Measurements from ENCODE around the gene TEX13A.
"Not testable (repeated sequence)": the region's sequence is repeated elsewhere in the genome, so short reads cannot be mapped to it uniquely, and the experiment has no call there.

The TEX13A gene

GRCh38 chrX:105260291-105261043, 40.0 kb upstream of the TEX13A start:
- no peak for TF ChIP-seq CTCF (IDR thresholded peaks at IDR 0.05; ENCODE audit: insufficient read depth, missing control alignments)
- DNase-seq (ENCODE audit: insufficient read length, low spot score) (no peak), FAIRE-seq (no peak)

- no peak for DNase-seq (ENCODE audit: insufficient read length, low spot score)
- FAIRE-seq: no peak
- TF ChIP-seq CTCF (IDR thresholded peaks at IDR 0.05; ENCODE audit: insufficient read depth, missing control alignments): no peak
These were observed 20.6 kb upstream of the TEX13A start for GRCh38 chrX:105241056-105241455.

- FAIRE-seq: not testable (repeated sequence)
These were observed 16.9 kb upstream of the TEX13A start for GRCh38 chrX:105237407-105237806.

GRCh38 chrX:105229146-105229545, 8.7 kb upstream of the TEX13A start:
- FAIRE-seq (no peak), DNase-seq (ENCODE audit: insufficient read length, low spot score) (no peak)
- TF ChIP-seq CTCF (IDR thresholded peaks at IDR 0.05; ENCODE audit: insufficient read depth, missing control alignments): no peak

More at GRCh38 chrX:105237407-105237806, 16.9 kb upstream of the TEX13A start:
- not testable (repeated sequence) for DNase-seq (ENCODE audit: insufficient read length, low spot score)

DNA sequence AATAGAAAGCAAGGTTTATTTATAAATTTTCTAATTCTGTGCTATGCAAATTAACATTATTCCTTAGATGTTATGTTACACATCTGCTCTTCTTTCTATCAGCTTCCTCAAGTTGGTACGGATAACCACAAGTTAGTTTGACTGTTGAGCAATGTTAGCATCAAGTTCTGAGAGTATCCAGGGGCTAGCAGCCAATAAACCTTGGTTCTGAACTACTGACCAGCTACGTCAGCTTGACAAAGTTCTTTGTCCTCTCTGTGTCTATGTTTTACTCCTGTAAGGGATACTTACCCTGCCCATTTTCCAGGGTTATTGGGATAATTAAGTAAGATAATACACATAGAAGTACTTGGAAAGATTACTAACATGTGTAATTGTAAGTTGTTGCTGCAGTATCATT, 8.1 kb upstream of the TEX13A start:
- FAIRE-seq: no peak

DNA sequence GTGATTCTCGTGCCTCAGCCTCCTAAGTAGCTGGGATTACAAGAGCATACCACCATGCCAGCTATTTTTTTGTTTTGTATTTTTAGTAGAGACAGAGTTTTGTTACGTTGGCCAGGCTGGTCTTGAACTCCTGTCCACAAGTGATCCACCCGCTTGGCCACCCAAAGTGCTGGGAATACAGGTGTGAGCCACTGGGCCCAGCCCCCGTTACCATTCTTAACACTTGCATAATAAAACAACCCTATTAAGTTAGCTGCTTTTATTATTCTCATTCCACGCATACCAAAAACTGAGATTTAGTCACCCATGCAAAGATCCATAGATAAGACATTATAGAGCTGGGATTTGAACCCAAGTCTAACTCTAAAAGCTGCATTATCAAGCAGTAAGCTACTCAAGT, 6.0 kb upstream of the TEX13A start:
- FAIRE-seq: no peak
- no peak for TF ChIP-seq CTCF (IDR thresholded peaks at IDR 0.05; ENCODE audit: insufficient read depth, missing control alignments)

More for the DNA sequence above, 8.1 kb upstream of the TEX13A start:
- DNase-seq (ENCODE audit: insufficient read length, low spot score): no peak
- no peak for TF ChIP-seq CTCF (IDR thresholded peaks at IDR 0.05; ENCODE audit: insufficient read depth, missing control alignments)

GRCh38 chrX:105221374-105221773, 880 bp upstream of the TEX13A start:
- no peak for FAIRE-seq
- no peak for TF ChIP-seq CTCF (IDR thresholded peaks at IDR 0.05; ENCODE audit: insufficient read depth, missing control alignments)
- no peak for DNase-seq (ENCODE audit: insufficient read length, low spot score)

More for the DNA sequence above, 6.0 kb upstream of the TEX13A start:
- DNase-seq (ENCODE audit: insufficient read length, low spot score): no peak

All from D721Med (cell line).